ENCODE measurements around the gene ATP8A2. TPM values are rescaled to one million over a fixed set of nuclear protein-coding genes. Genes with fewer than 3 reads are reported as not detected.

ATP8A2 gene
- total RNA-seq, 4 donors from 2014 or later = 0.16 to 0.54 (median 0.26) TPM

DNA sequence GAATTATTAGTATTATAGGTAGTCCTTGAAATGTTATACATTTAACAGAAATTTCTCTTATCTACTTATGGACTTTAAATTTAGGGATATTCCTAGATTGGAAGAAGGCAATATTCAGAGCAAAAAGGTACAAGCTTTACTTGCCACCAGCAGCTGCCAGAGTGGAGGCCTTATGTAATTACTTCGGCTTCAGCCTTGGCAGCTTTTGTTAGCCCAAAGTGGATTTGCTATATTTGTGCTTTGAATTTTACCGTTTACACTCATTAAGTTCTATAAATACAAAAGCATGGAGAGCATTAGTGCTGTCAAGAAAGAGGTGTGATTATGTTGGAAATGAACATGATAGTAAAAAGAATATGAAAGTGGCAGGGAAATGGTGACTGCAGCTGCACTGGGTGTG, 319.9 kb downstream of the ATP8A2 start:
- 30 to 34% methylated on average over 2 of the region's 2 CpGs for WGBS, 2 donors (ENCODE audit: low coverage in 1 of 2)
- H3K27me3 ChIP-seq = no peaks in the 10 kb centered on the region
- H3K4me3 ChIP-seq = no peak overlapping the region
- no peak for TF ChIP-seq POLR2A (IDR thresholded peaks at IDR 0.05)
- TF ChIP-seq EP300 (IDR thresholded peaks at IDR 0.05) = no peak
- no peak for TF ChIP-seq CTCF (IDR thresholded peaks at IDR 0.05)
- TF ChIP-seq POLR2AphosphoS5 (IDR thresholded peaks at IDR 0.05) = no peak
- no peak overlapping the region for H3K27ac ChIP-seq
- no peaks in the 10 kb centered on the region for H3K36me3 ChIP-seq
- peaks cover 0 to 9% (median 0%) of the 10 kb centered on the region in 3 donors for H3K4me1 ChIP-seq
- peaks cover 0 to 8% (median 0%) of the 10 kb centered on the region in 3 donors for H3K9me3 ChIP-seq
- ATAC-seq = no peak

DNA sequence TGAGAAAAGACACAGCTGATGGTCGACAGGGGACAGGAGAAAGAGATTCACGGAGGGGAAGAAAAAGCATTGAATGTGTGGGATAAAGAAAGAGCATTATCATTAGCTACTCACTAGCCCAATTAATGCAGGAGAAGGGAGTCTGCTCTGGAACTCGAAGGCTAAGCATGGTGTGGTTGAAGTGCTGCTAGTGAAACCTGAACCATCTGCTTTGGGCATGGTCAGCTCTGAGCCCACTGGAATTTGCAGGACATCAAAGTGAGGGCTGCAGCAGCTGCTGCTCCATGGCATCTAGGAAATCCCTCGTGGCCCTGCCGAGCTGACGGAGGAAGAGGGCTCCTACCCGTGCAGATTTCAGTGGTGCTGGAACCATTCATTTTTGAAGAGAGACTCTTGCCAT, 320.3 kb downstream of the ATP8A2 start:
- WGBS, 2 donors (ENCODE audit: low coverage in 1 of 2) = 37 to 57% methylated on average over 7 of the region's 7 CpGs
- no peaks in the 10 kb centered on the region for H3K36me3 ChIP-seq
- no peaks in the 10 kb centered on the region for H3K27me3 ChIP-seq
- peaks cover 0 to 9% (median 0%) of the 10 kb centered on the region in 3 donors for H3K4me1 ChIP-seq
- no peak for ATAC-seq
- peaks cover 0 to 11% (median 0%) of the 10 kb centered on the region in 3 donors for H3K9me3 ChIP-seq
- H3K27ac ChIP-seq = no peak overlapping the region
- TF ChIP-seq POLR2AphosphoS5 (IDR thresholded peaks at IDR 0.05) (no peak), EP300 (IDR thresholded peaks at IDR 0.05) (no peak), POLR2A (IDR thresholded peaks at IDR 0.05) (no peak), CTCF (IDR thresholded peaks at IDR 0.05) (no peak)
- no peak overlapping the region for H3K4me3 ChIP-seq

GRCh38 chr13:25699056-25699455, 327.3 kb downstream of the ATP8A2 start:
- 88 to 90% methylated on average over 9 of the region's 9 CpGs for WGBS, 2 donors (ENCODE audit: low coverage in 1 of 2)

DNA sequence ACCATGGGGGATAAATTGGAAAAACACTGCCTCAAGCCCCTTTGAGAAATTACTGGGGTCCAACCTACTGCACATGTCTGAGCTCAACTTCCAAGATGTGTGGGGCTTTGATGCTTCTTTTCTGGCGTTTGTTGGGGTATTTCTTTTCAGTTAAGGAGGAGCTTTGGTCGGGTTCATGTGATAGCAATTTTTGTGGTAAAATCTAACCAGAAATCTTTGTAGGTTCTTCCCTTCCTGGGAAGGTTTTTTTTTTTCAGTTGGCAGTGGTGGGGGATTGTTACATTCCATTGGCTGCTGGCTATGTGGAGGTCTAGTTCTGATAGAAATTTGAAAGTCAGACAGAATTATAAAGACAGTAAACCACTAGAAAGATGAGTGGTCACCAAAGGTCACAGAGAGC, 327.8 kb downstream of the ATP8A2 start:
- Histone ChIP-seq H3K4me1 (no peaks in the 10 kb centered on the region), H3K27ac (no peak overlapping the region), H3K36me3 (no peaks in the 10 kb centered on the region), H3K9me3 (peaks cover 0 to 11% (median 0%) of the 10 kb centered on the region in 3 donors), H3K4me3 (no peak overlapping the region), H3K27me3 (no peaks in the 10 kb centered on the region)
- 61 to 71% methylated on average over 2 of the region's 2 CpGs for WGBS, 2 donors (ENCODE audit: low coverage in 1 of 2)
- no peak for TF ChIP-seq POLR2A (IDR thresholded peaks at IDR 0.05)
- TF ChIP-seq POLR2AphosphoS5 (IDR thresholded peaks at IDR 0.05) = no peak
- TF ChIP-seq CTCF (IDR thresholded peaks at IDR 0.05) = no peak
- TF ChIP-seq EP300 (IDR thresholded peaks at IDR 0.05) = no peak
- no peak for ATAC-seq

More at GRCh38 chr13:25699056-25699455, 327.3 kb downstream of the ATP8A2 start:
- no peaks in the 10 kb centered on the region for H3K36me3 ChIP-seq
- no peak overlapping the region for H3K27ac ChIP-seq
- no peaks in the 10 kb centered on the region for H3K4me1 ChIP-seq
- TF ChIP-seq POLR2A (IDR thresholded peaks at IDR 0.05) (no peak), POLR2AphosphoS5 (IDR thresholded peaks at IDR 0.05) (no peak), CTCF (IDR thresholded peaks at IDR 0.05) (no peak), EP300 (IDR thresholded peaks at IDR 0.05) (no peak)
- no peak overlapping the region for H3K4me3 ChIP-seq
- no peaks in the 10 kb centered on the region for H3K27me3 ChIP-seq
- peaks cover 0 to 11% (median 0%) of the 10 kb centered on the region in 3 donors for H3K9me3 ChIP-seq
- ATAC-seq = no peak

DNA sequence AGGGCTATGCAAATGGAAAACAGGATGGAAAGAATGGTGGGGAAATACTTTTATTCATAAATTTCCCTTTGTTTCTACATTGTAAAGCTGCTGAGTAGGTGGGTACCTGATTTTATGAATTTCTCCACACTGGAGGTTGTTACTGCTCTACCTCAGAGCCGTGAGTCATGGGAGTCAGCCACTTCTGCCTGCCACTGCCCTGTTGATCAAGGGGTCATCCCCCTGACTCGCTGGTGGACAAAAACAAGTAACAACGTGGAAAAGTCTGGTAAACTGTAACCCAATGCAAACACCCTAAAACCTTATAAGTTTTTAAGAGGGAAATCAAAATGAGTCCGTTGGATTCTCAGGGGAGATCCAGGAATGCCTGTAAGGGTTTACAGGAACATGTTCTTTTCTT, 329.5 kb downstream of the ATP8A2 start:
- no peak overlapping the region for H3K27ac ChIP-seq
- 53 to 70% methylated on average over 2 to 4 of the region's 4 CpGs for WGBS, 2 donors (ENCODE audit: low coverage in 1 of 2)
- peaks cover 0 to 7% (median 0%) of the 10 kb centered on the region in 3 donors for H3K9me3 ChIP-seq
- H3K4me3 ChIP-seq = no peak overlapping the region
- TF ChIP-seq CTCF (IDR thresholded peaks at IDR 0.05) = no peak
- no peak for TF ChIP-seq EP300 (IDR thresholded peaks at IDR 0.05)
- no peak for TF ChIP-seq POLR2AphosphoS5 (IDR thresholded peaks at IDR 0.05)
- H3K4me1 ChIP-seq = no peaks in the 10 kb centered on the region
- no peaks in the 10 kb centered on the region for H3K27me3 ChIP-seq
- no peaks in the 10 kb centered on the region for H3K36me3 ChIP-seq
- ATAC-seq = no peak
